GM19238 (cell line): ENCODE data around the gene STIM1.

ENCODE experiments used
- DNase-seq: peaks from one replicate; pipeline ENCODE4 v3.0.0; 2011; ENCODE audit warnings: low spot score; ENCODE audit not compliant: insufficient read length

STIM1 gene

GRCh38 chr11:3909901-3910300 lies 54.4 kb downstream of the STIM1 start:
- no peak for DNase-seq

GRCh38 chr11:3911908-3912505 lies 56.5 kb downstream of the STIM1 start:
- DNase-seq: no peak

GRCh38 chr11:3913921-3914320 lies 58.5 kb downstream of the STIM1 start:
- DNase-seq: no peak

- DNase-seq: no peak
These were observed 59.3 kb downstream of the STIM1 start for GRCh38 chr11:3914805-3915204.

- DNase-seq: no peak
These were observed 61.5 kb downstream of the STIM1 start for GRCh38 chr11:3916962-3917361.

- no peak for DNase-seq
These were observed 64.8 kb downstream of the STIM1 start for GRCh38 chr11:3920148-3920852.

GRCh38 chr11:3922056-3922455 lies 66.6 kb downstream of the STIM1 start:
- DNase-seq: no peak

- DNase-seq: no peak
These were observed 70.0 kb downstream of the STIM1 start for GRCh38 chr11:3925513-3925912.

GRCh38 chr11:3926458-3927095 lies 71.1 kb downstream of the STIM1 start:
- DNase-seq: no peak

GRCh38 chr11:3927129-3927796 lies 71.8 kb downstream of the STIM1 start:
- no peak for DNase-seq

GRCh38 chr11:3929232-3929631 lies 73.8 kb downstream of the STIM1 start:
- no peak for DNase-seq

- DNase-seq: no peak
These were observed 74.2 kb downstream of the STIM1 start for GRCh38 chr11:3929649-3930048.

GRCh38 chr11:3932698-3933097 lies 77.2 kb downstream of the STIM1 start:
- no peak for DNase-seq

GRCh38 chr11:3933165-3933628 lies 77.7 kb downstream of the STIM1 start:
- no peak for DNase-seq

- no peak for DNase-seq
These were observed 79.2 kb downstream of the STIM1 start for GRCh38 chr11:3934658-3935057.

GRCh38 chr11:3936517-3936916 lies 81.1 kb downstream of the STIM1 start:
- no peak for DNase-seq

GRCh38 chr11:3939211-3939610 lies 83.7 kb downstream of the STIM1 start:
- DNase-seq: no peak

- no peak for DNase-seq
These were observed 84.3 kb downstream of the STIM1 start for GRCh38 chr11:3939651-3940190.

GRCh38 chr11:3942160-3942955 lies 86.9 kb downstream of the STIM1 start:
- DNase-seq: no peak

- no peak for DNase-seq
These were observed 87.6 kb downstream of the STIM1 start for GRCh38 chr11:3942956-3943497.

- DNase-seq: no peak
These were observed 88.7 kb downstream of the STIM1 start for GRCh38 chr11:3944198-3944597.
